Heart right ventricle (tissue), 16 donors: ENCODE data around the gene LRP2. TPM values are rescaled to one million over a fixed set of nuclear protein-coding genes. Genes with fewer than 3 reads are reported as not detected.
A peak's percentile ranks its signal among the peaks of the same experiment; 100 is the strongest.
"Not testable (repeated sequence)": the region's sequence is repeated elsewhere in the genome, so short reads cannot be mapped to it uniquely, and the experiment has no call there.

Source experiments
- ATAC-seq, 8 donors: fragments of 200-7000 bp; cut with Tn5 transposase; one replicate each; pipeline ENCODE4 v1.9.1; 2020; ENCODE audit warnings: mild to moderate bottlenecking in 8 of 8, moderate library complexity in 8 of 8, moderate number of reproducible peaks in 1 of 8
- DNase-seq, 2 donors: peaks; one replicate each; pipeline ENCODE4 v3.0.0-alpha.2; 2020
- H3K27ac ChIP-seq, 10 donors: fragments of 200-600 bp; sonication (generic) in 2 of 10; one replicate each; pipeline versions ENCODE4 v1.5.0 to v1.8.0; 2020 to 2022; ENCODE audit warnings: mild to moderate bottlenecking in 3 of 10
- H3K27me3 ChIP-seq, 7 donors: fragments of 200-600 bp; one replicate each; pipeline ENCODE4 v1.8.0; 2021 to 2022; ENCODE audit warnings: mild to moderate bottlenecking in 2 of 7
- H3K36me3 ChIP-seq, 9 donors: fragments of 200-600 bp; sonication (generic) in 1 of 9; one replicate each; pipeline versions ENCODE4 v1.5.0 to v1.8.0; 2020 to 2022; ENCODE audit warnings: mild to moderate bottlenecking in 2 of 9
- H3K4me1 ChIP-seq, 9 donors: fragments of 200-600 bp; sonication (generic) in 1 of 9; one replicate each; pipeline versions ENCODE4 v1.5.0 to v1.8.0; 2020 to 2022; ENCODE audit warnings: mild to moderate bottlenecking in 4 of 9
- H3K4me3 ChIP-seq, 10 donors: fragments of 200-600 bp; sonication (generic) in 2 of 10; one replicate each; pipeline versions ENCODE4 v1.5.0 to v1.8.0; 2020 to 2022; ENCODE audit warnings: mild to moderate bottlenecking in 7 of 10, moderate library complexity in 2 of 10
- H3K9me3 ChIP-seq, 11 donors: fragments of 200-600 bp in 10 of 11; sonication (generic) in 2 of 11; one replicate each; pipeline versions ENCODE4 v1.5.0 to v1.8.0; 2013 to 2022; ENCODE audit warnings: mild to moderate bottlenecking in 2 of 11, control low read depth in 1 of 11, moderate library complexity in 1 of 11
- WGBS, 2 donors: extraction: QIAGEN DNeasy Blood & Tissue Kit; methylation state at CpG; one replicate each; pipeline ENCODE4 v1.1.7; 2013; ENCODE audit warnings: inconsistent platforms in 1 of 2; 5-methylcytosine and 5-hydroxymethylcytosine counted together
- intact Hi-C, 10 donors: fragments of 100-400 bp; cut with DNase I; formaldehyde crosslinking; loops; one replicate each; pipeline versions ENCODE4 v1.11.1 to v1.14.2; 2022
- polyA plus RNA-seq, 2 donors: library from polyadenylated mRNA; stranded (reverse); fragments of 200-250 nt; gene quantifications; one replicate each; pipeline ENCODE4 v1.2.3, GENCODE V29; 2013
- total RNA-seq, 10 donors: library from RNA; stranded (reverse); fragmentation: NEBNext Ultra II Directional in 3 of 10; extraction: Animal tissue kit (Norgen Biotek cat#: 25700) in 3 of 10; gene quantifications; one replicate each; pipeline versions ENCODE4 v1.2.1 to v1.2.4, GENCODE V29; 2021 to 2023
- TF ChIP-seq, protein P1 (sequence below), 9 donors: fragments of 200-600 bp; sonication (generic) in 2 of 9; IDR thresholded peaks; one replicate each; pipeline versions ENCODE4 v1.5.0 to v1.8.0; 2021 to 2022; ENCODE audit warnings: antibody characterized with exemption in 9 of 9, mild to moderate bottlenecking in 5 of 9, moderate library complexity in 1 of 9
- donor health status: Arrhythmogenic right ventricular cardiomyopathy.
- donor health status: ischemic (EF 13 %, LVEDD 7.1; RV severe dilation, severe dysfunction).
- donor health status: healthy with polysubstance abuse.
- donor health status: DM: no; HTN: yes; CAD: no.
- donor health status: DM: no; HTN: no; CAD: no.
- donor health status: ischemic (EF 25% LVEDD 6.9; RV normal size, moderate dysfunction).
- donor health status: ischemic (EF 25% LVEDD 5.7; RV mildly dilated, moderate dysfunction).
- donor health status: healthy.
- donor health status: DM: yes; HTN: yes; CAD: no.
- donor health status: Ischemic cardiomyopathy.
- donor health status: ischemic (EF 35%, LVEDD 5.7; RV mildly dilated, moderate dysfunction).
- donor health status: nonischemic (EF 11% LVEDD 7.7; RV severe dilation, severe dysfunction).
- donor health status: DM: yes; HTN: yes; CAD: no.
- donor health status: PGD.
- donor health status: ischemic (EF 29% LVEDD 5.4; RV normal size, mild dysfunction).
- donor health status: nonischemic (EF 23%, LVEDD 6.1; RV moderate dilation, normal function).

LRP2 gene
- total and polyA plus RNA-seq, 12 donors: 0.06 to 1.3 (median 0.27) TPM; not detected in 8

DNA sequence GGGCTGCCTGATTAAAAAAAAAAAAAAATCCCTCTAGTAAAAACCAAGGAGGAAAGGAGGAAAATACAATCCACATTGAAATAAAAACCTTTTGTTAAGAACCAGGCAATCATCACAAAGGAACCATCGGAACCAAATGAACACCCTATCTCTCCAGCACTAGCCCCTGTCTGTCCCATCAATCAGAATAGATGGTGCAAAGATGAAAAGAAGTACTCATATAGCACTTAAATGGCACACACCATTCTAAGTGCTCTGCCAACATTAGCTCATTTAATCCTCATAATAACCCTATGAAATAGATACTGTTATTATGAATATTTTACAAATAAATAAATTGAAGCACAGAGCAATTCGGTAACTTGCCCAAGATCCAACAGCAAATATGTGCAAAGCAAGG lies 38.5 kb downstream of the LRP2 start:
- Histone ChIP-seq H3K27ac (no peak overlapping the region), H3K4me3 (no peak overlapping the region), H3K4me1 (no peaks in the 10 kb centered on the region), H3K36me3 (no peaks in the 10 kb centered on the region), H3K27me3 (peaks cover 0 to 25% (median 13%) of the 10 kb centered on the region in 7 donors), H3K9me3 (no peaks in the 10 kb centered on the region)
- TF ChIP-seq, protein P1, sequence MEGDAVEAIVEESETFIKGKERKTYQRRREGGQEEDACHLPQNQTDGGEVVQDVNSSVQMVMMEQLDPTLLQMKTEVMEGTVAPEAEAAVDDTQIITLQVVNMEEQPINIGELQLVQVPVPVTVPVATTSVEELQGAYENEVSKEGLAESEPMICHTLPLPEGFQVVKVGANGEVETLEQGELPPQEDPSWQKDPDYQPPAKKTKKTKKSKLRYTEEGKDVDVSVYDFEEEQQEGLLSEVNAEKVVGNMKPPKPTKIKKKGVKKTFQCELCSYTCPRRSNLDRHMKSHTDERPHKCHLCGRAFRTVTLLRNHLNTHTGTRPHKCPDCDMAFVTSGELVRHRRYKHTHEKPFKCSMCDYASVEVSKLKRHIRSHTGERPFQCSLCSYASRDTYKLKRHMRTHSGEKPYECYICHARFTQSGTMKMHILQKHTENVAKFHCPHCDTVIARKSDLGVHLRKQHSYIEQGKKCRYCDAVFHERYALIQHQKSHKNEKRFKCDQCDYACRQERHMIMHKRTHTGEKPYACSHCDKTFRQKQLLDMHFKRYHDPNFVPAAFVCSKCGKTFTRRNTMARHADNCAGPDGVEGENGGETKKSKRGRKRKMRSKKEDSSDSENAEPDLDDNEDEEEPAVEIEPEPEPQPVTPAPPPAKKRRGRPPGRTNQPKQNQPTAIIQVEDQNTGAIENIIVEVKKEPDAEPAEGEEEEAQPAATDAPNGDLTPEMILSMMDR (IDR thresholded peaks at IDR 0.05): no peak
- intact Hi-C loops: no loop called here
- DNase-seq: no peak
- 66% methylated on average over 2 of the region's 2 CpGs for WGBS, 2 donors
- no peak for ATAC-seq

- intact Hi-C loops: no loop called here
Observed at GRCh38 chr2:169320561-169320960, 41.8 kb downstream of the LRP2 start.

DNA sequence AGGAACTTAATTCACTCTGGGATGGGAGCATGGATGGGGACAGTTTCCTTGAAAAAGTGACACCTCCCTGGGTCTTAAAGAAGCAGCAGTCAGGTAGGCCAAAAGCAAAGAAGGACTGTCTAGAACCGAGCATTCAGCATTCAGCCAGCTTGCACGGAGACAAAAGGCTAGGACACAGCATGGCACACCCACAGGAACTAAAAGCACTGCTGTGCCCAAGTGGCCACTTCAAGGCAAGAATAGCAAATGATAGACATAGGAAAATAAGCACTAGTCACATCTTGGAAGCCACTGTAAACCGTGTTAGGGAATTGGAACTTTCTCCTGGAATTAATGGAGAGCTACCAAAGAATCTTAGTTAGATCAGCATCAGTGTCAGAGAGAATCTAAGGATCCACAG lies 47.0 kb downstream of the LRP2 start:
- WGBS, 2 donors: 73 to 77% methylated on average over 3 of the region's 3 CpGs
- Histone ChIP-seq H3K4me1 (no peaks in the 10 kb centered on the region), H3K36me3 (no peaks in the 10 kb centered on the region), H3K27me3 (peaks cover 0 to 7% (median 0%) of the 10 kb centered on the region in 7 donors), H3K27ac (no peak overlapping the region), H3K9me3 (no peaks in the 10 kb centered on the region), H3K4me3 (no peak overlapping the region)
- ATAC-seq (no peak), DNase-seq (no peak)
- TF ChIP-seq, protein P1 (IDR thresholded peaks at IDR 0.05): no peak
- intact Hi-C loops: no loop called here

More at GRCh38 chr2:169320561-169320960, 41.8 kb downstream of the LRP2 start:
- TF ChIP-seq, protein P1 (IDR thresholded peaks at IDR 0.05): no peak
- H3K36me3 ChIP-seq: no peaks in the 10 kb centered on the region
- H3K27ac ChIP-seq: no peak overlapping the region
- ATAC-seq (peak in 1 of 8 donors; percentile 53), DNase-seq (no peak)
- 63 to 68% methylated on average over 6 of the region's 6 CpGs for WGBS, 2 donors
- no peak overlapping the region for H3K4me3 ChIP-seq
- peaks cover 0 to 25% (median 13%) of the 10 kb centered on the region in 7 donors for H3K27me3 ChIP-seq
- H3K9me3 ChIP-seq: no peaks in the 10 kb centered on the region
- H3K4me1 ChIP-seq: no peaks in the 10 kb centered on the region

GRCh38 chr2:169308349-169308748 lies 54.0 kb downstream of the LRP2 start:
- H3K36me3 ChIP-seq, DNase-seq, H3K4me3 ChIP-seq, H3K27me3 ChIP-seq, ATAC-seq, H3K27ac ChIP-seq, intact Hi-C loops, H3K4me1 ChIP-seq: not testable (repeated sequence)
- 86 to 92% methylated on average over 5 of the region's 5 CpGs for WGBS, 2 donors
- H3K9me3 ChIP-seq: peaks cover 0 to 15% (median 0%) of the 10 kb centered on the region in 11 donors

DNA sequence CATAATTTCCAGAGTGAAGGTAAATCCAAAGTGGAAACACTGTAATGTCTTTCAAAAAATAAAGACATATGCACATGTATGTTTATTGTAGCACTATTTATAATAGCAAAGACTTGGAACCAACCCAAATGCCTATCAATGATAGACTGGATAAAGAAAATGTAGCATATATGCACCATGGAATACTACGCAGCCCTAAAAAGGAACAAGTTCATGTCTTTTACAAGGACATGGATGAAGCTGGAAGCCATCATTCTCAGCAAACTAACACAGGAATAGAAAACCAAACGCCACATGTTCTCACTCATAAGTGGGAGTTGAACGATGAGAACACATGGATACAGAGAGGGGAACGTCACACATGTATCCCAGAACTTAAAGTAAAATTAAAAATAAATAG lies 57.6 kb downstream of the LRP2 start:
- 91 to 93% methylated on average over 4 of the region's 4 CpGs for WGBS, 2 donors
- not testable (repeated sequence) for ATAC-seq

More for the DNA sequence above, 57.6 kb downstream of the LRP2 start:
- DNase-seq, H3K27me3 ChIP-seq, H3K36me3 ChIP-seq, H3K4me3 ChIP-seq, H3K4me1 ChIP-seq, intact Hi-C loops, H3K27ac ChIP-seq: not testable (repeated sequence)
- peaks cover 0 to 15% (median 0%) of the 10 kb centered on the region in 11 donors for H3K9me3 ChIP-seq
